ENCODE data around the gene SCGB1D4. TPM values are rescaled to one million over a fixed set of nuclear protein-coding genes. Genes with fewer than 3 reads are reported as not detected.

Gene SCGB1D4
- total RNA-seq, 6 experiments from 2014 or later, result not detected

- WGBS (ENCODE audit: insufficient coverage, low coverage, low lambda C conversion rate, missing lambda C conversion rate), result 28% methylated on average over 6 of the region's 7 CpGs
- Histone ChIP-seq H3K27ac (no peak overlapping the region), H3K36me3 (no peaks in the 10 kb centered on the region), H3K27me3 (no peaks in the 10 kb centered on the region), H3K4me1 (no peaks in the 10 kb centered on the region), H3K9me3 (no peaks in the 10 kb centered on the region), H3K4me3 (no peak overlapping the region)
- TF ChIP-seq CTCF (IDR thresholded peaks at IDR 0.05) (no peak), POLR2A (IDR thresholded peaks at IDR 0.05) (no peak)
- no peak for ATAC-seq
- DNase-seq, result no peak
- intact Hi-C loops (cut with DNase I), result no loop called here
Observed at GRCh38 chr11:62309991-62310390, 11.1 kb upstream of the SCGB1D4 start.

DNA sequence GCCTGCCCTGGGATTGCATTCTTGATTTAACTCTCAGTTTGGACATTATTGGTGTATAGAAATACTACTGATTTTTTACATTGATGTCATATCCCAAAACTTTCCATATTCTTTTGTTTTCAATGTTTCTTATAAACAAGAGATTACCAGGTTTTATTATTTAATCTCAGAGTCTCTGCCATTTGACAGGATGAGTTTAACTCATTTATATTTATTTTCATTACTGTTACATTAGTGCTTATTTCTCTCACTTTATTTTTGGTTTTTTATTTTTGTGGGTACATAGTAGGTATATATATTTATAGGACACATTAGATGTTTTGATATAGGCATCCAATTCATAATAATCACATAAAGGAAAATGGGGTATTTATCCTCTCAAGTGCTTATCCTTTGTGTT, 9.1 kb upstream of the SCGB1D4 start:
- DNase-seq (no peak), ATAC-seq (no peak)
- Histone ChIP-seq H3K9me3 (no peaks in the 10 kb centered on the region), H3K27ac (no peak overlapping the region), H3K36me3 (no peaks in the 10 kb centered on the region), H3K4me1 (no peaks in the 10 kb centered on the region), H3K4me3 (no peak overlapping the region), H3K27me3 (no peaks in the 10 kb centered on the region)
- TF ChIP-seq POLR2A (IDR thresholded peaks at IDR 0.05), result no peak
- TF ChIP-seq CTCF (IDR thresholded peaks at IDR 0.05), result no peak
- intact Hi-C loops (cut with DNase I), result no loop called here

DNA sequence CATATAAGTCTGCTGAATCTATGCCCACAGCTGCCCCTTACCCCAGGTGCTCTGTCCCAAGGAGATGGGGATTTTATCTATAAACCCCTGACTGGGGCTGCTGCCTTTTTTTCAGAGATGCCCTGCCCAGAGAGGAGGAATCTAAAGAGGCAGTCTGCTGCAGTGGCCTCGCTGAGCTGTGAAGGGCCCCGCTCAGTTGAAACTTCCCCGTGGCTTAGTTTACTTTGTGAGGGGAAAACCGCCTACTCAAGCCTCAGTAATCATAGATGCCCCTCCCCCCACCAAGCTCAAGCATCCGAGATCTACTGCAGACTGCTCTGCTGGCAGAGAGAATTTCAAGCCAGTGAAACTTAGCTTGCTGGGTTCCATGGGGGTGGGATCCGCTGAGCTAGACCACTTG, 7.4 kb upstream of the SCGB1D4 start:
- no peaks in the 10 kb centered on the region for H3K36me3 ChIP-seq
- intact Hi-C loops (cut with DNase I), result no loop called here
- TF ChIP-seq CTCF (IDR thresholded peaks at IDR 0.05), result no peak
- no peak for TF ChIP-seq POLR2A (IDR thresholded peaks at IDR 0.05)
- H3K27ac ChIP-seq, result no peak overlapping the region
- H3K4me1 ChIP-seq, result no peaks in the 10 kb centered on the region
- H3K9me3 ChIP-seq, result no peaks in the 10 kb centered on the region
- H3K4me3 ChIP-seq, result no peak overlapping the region
- no peak for ATAC-seq
- no peaks in the 10 kb centered on the region for H3K27me3 ChIP-seq
- DNase-seq, result no peak
- 29% methylated on average over 5 of the region's 6 CpGs for WGBS (ENCODE audit: insufficient coverage, low coverage, low lambda C conversion rate, missing lambda C conversion rate)

DNA sequence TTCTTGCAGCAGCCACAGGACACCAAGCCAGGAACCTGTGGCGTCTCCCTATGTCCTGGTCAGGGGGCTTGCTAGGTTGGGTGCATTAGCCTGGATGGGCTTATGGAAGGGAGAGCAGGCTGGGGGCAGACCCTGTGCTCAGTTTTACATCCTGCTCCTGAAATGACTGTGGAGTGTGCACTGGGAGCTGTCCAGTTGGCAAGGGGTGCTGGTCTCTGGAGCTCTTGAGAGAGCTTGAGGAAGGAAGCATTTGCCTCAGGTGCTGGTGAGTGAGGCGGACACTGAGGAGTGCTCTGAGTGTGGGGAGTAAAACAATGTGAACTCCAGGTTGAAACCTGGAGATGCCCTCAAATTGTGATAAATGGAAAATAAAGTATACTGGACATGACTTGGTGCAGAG, 3.4 kb downstream of the SCGB1D4 start:
- no peaks in the 10 kb centered on the region for H3K4me1 ChIP-seq
- DNase-seq (no peak), ATAC-seq (peak in 1 of 4 donors; percentile 16)
- no peaks in the 10 kb centered on the region for H3K27me3 ChIP-seq
- no peaks in the 10 kb centered on the region for H3K36me3 ChIP-seq
- WGBS (ENCODE audit: insufficient coverage, low coverage, low lambda C conversion rate, missing lambda C conversion rate), result 47% methylated on average over 2 of the region's 2 CpGs
- H3K4me3 ChIP-seq, result no peak overlapping the region
- H3K9me3 ChIP-seq, result no peaks in the 10 kb centered on the region
- no peak overlapping the region for H3K27ac ChIP-seq
- no peak for TF ChIP-seq CTCF (IDR thresholded peaks at IDR 0.05)
- TF ChIP-seq POLR2A (IDR thresholded peaks at IDR 0.05), result no peak
- intact Hi-C loops (cut with DNase I), result no loop called here

DNA sequence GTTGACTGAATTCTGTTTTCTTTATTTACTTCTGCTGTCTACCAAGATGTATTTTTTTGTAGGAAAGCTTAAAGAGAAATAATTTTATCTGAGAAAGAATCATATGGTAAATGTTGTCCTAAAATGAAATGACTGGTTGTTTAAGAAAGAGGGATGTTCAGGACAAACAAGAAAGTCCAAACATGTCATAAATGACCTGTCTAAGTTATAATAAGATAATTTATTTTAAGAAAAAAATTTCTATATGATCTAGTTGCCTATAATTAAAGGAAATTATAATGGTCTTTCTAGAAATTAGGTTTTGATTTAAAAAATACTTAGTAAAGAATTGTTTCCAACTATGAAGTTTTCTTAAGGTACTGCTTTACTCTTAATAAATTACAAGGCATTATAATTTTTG, 18.4 kb downstream of the SCGB1D4 start:
- intact Hi-C loops (cut with DNase I), result no loop called here
- ATAC-seq (no peak), DNase-seq (no peak)
- H3K27ac ChIP-seq, result no peak overlapping the region
- H3K36me3 ChIP-seq, result no peaks in the 10 kb centered on the region
- no peaks in the 10 kb centered on the region for H3K27me3 ChIP-seq
- no peaks in the 10 kb centered on the region for H3K9me3 ChIP-seq
- H3K4me1 ChIP-seq, result no peaks in the 10 kb centered on the region
- no peak overlapping the region for H3K4me3 ChIP-seq
- TF ChIP-seq POLR2A (IDR thresholded peaks at IDR 0.05), result no peak
